ENCODE measurements around the gene RAB6B.

DNA sequence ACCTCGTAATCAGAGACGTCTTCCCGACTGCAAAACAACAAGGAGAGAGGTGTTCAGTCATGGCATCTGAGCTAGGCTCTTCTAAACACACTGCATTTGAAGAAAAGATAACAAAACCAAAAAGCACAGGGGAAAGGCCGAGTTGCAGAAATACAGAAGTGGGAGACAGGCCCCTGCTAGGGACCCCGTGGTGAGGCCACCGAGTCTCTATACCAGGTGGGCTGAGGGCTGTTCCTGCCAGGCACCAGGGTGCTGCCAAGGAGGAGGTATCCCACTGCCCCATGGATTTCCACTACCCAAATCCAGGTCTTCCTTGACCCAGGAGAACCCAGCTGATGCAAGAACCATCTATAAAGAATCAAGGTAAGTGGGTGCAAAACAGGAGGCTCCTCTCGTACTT is 31.1 kb downstream of the RAB6B start:
- TF ChIP-seq, protein P1, sequence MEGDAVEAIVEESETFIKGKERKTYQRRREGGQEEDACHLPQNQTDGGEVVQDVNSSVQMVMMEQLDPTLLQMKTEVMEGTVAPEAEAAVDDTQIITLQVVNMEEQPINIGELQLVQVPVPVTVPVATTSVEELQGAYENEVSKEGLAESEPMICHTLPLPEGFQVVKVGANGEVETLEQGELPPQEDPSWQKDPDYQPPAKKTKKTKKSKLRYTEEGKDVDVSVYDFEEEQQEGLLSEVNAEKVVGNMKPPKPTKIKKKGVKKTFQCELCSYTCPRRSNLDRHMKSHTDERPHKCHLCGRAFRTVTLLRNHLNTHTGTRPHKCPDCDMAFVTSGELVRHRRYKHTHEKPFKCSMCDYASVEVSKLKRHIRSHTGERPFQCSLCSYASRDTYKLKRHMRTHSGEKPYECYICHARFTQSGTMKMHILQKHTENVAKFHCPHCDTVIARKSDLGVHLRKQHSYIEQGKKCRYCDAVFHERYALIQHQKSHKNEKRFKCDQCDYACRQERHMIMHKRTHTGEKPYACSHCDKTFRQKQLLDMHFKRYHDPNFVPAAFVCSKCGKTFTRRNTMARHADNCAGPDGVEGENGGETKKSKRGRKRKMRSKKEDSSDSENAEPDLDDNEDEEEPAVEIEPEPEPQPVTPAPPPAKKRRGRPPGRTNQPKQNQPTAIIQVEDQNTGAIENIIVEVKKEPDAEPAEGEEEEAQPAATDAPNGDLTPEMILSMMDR (IDR thresholded peaks at IDR 0.05; ENCODE audit: poor library complexity, severe bottlenecking) = no peak
- TF ChIP-seq EZH2 (IDR thresholded peaks at IDR 0.05; ENCODE audit: borderline replicate concordance, insufficient read depth, low read length, poor library complexity, severe bottlenecking) (no peak), MXI1 (conservative IDR thresholded peaks at IDR 0.05; ENCODE audit: poor library complexity, severe bottlenecking) (no peak), RAD21 (conservative IDR thresholded peaks at IDR 0.05) (no peak), EP300 (conservative IDR thresholded peaks at IDR 0.05; ENCODE audit: poor library complexity, severe bottlenecking) (no peak), POLR2AphosphoS5 (IDR thresholded peaks at IDR 0.05) (no peak), TAF1 (IDR thresholded peaks at IDR 0.05; ENCODE audit: low read depth) (no peak)
- TF ChIP-seq, protein P2, sequence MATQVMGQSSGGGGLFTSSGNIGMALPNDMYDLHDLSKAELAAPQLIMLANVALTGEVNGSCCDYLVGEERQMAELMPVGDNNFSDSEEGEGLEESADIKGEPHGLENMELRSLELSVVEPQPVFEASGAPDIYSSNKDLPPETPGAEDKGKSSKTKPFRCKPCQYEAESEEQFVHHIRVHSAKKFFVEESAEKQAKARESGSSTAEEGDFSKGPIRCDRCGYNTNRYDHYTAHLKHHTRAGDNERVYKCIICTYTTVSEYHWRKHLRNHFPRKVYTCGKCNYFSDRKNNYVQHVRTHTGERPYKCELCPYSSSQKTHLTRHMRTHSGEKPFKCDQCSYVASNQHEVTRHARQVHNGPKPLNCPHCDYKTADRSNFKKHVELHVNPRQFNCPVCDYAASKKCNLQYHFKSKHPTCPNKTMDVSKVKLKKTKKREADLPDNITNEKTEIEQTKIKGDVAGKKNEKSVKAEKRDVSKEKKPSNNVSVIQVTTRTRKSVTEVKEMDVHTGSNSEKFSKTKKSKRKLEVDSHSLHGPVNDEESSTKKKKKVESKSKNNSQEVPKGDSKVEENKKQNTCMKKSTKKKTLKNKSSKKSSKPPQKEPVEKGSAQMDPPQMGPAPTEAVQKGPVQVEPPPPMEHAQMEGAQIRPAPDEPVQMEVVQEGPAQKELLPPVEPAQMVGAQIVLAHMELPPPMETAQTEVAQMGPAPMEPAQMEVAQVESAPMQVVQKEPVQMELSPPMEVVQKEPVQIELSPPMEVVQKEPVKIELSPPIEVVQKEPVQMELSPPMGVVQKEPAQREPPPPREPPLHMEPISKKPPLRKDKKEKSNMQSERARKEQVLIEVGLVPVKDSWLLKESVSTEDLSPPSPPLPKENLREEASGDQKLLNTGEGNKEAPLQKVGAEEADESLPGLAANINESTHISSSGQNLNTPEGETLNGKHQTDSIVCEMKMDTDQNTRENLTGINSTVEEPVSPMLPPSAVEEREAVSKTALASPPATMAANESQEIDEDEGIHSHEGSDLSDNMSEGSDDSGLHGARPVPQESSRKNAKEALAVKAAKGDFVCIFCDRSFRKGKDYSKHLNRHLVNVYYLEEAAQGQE (IDR thresholded peaks at IDR 0.05; ENCODE audit: borderline replicate concordance) = no peak
